ENCODE data around the gene PDE8B.
"Not testable (repeated sequence)": the region's sequence is repeated elsewhere in the genome, so short reads cannot be mapped to it uniquely, and the experiment has no call there.

The PDE8B gene

GRCh38 chr5:77438071-77438470, 227.6 kb downstream of the PDE8B start:
- no peak for DNase-seq (ENCODE audit: low read depth in 2 of 2)

- no peak for DNase-seq (ENCODE audit: low read depth in 2 of 2)
These were observed 233.2 kb downstream of the PDE8B start for GRCh38 chr5:77443670-77444069.

DNA sequence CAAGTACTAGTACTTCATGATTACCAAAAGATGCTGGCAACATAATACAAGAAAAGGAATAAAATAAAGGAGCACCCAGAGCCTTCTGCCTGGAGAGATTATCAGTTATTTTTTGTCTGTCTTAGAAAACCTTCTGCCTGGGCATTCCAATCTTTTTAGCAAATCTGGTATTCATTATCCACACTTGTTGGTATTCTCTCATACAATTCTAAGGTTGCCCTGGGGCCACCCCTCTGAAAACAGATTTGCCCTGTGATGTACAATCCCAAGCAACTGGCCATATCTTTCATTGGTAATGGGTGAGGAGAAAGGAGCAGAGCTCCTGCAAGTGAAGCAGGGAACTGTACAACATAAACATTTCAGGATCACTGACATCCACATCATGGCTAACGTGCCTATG, 233.9 kb downstream of the PDE8B start:
- no peak for DNase-seq (ENCODE audit: low read depth in 2 of 2)

- no peak for DNase-seq (ENCODE audit: low read depth in 2 of 2)
These were observed 238.4 kb downstream of the PDE8B start for GRCh38 chr5:77448831-77449230.

DNA sequence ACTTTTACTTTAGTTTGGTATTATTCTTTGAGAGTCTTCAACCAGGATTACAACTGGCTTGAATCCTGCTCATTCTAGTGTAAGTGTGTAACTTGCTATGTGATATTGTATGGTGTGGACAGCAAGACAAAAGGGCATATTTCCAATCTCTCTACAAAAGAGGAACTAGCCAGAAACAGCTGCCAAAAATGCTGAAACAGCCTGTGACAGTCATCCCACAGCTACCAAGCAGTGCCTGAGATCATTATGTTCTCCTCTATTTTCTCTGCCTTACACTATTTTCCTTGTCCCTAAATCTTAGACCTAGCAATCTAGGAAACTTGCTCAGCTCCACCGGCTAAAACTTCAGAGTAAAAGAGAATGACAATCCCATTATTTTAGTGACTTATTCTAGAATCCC, 238.8 kb downstream of the PDE8B start:
- no peak for DNase-seq (ENCODE audit: low read depth in 2 of 2)

GRCh38 chr5:77449981-77450380, 239.5 kb downstream of the PDE8B start:
- DNase-seq (ENCODE audit: low read depth in 2 of 2): no peak

- no peak for DNase-seq (ENCODE audit: low read depth in 2 of 2)
These were observed 241.9 kb downstream of the PDE8B start for GRCh38 chr5:77452351-77452750.

DNA sequence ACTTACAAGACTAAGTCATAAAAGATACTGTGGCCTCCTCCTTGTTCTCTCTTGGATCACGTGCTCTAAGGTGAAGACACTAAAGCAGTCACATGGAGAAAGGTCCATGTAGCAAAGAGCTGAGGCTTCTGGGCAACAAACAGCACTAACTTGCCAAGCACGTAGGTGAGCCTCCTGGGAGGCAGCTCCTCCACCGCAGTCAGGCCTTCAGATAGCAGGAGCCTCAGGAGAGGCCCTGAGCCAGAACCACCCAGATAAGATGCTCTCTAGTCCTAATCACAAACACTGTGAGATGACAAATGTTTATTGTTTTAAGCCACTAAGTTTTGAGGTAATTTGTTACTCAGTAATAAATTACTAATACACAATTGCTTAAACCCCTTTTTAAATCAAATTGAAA, 243.6 kb downstream of the PDE8B start:
- no peak for DNase-seq (ENCODE audit: low read depth in 2 of 2)

DNA sequence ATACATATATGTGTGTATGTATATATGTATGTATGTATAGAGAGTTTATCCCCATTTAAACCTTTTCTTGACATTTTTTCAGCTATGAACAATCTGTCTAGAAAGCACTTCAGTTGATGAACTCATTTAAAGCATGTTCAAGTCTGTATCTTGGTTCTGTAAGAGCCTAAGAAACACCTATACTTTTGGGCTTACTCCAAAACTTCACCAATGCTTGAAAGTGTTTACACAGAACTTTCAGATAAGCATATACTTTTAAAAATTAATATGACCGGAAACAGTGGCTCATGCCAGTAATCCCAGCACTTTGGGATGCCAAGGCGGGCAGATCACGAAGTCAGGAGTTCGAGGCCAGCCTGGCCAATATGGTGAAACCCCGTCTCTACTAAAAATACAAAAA, 250.8 kb downstream of the PDE8B start:
- DNase-seq (ENCODE audit: low read depth in 2 of 2): no peak

GRCh38 chr5:77463905-77464304, 253.4 kb downstream of the PDE8B start:
- DNase-seq (ENCODE audit: low read depth in 2 of 2): no peak

GRCh38 chr5:77468875-77469274, 258.4 kb downstream of the PDE8B start:
- not testable (repeated sequence) for DNase-seq (ENCODE audit: low read depth in 2 of 2)

DNA sequence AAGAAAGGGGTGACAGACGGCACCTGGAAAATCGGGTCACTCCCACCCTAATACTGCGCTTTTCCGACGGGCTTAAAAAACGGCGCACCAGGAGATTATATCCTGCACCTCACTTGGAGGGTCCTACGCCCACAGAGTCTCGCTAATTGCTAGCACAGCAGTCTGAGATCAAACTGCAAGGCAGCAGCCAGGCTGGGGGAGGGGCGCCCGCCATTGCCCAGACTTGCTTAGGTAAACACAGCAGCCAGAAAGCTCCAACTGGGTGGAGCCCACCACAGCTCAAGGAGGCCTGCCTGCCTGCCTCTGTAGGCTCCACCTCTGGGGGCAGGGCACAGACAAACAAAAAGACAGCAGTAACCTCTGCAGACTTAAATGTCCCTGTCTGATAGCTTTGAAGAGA, 264.6 kb downstream of the PDE8B start:
- DNase-seq (ENCODE audit: low read depth in 2 of 2): not testable (repeated sequence)
